RKO (cell line): Measurements from ENCODE around the gene C2orf68.
A peak's percentile ranks its signal among the peaks of the same experiment; 100 is the strongest.
"Not testable (repeated sequence)": the region's sequence is repeated elsewhere in the genome, so short reads cannot be mapped to it uniquely, and the experiment has no call there.

ENCODE experiments used
- DNase-seq: peaks from one replicate; pipeline ENCODE4 v3.0.0-alpha.2; 2016; ENCODE audit warnings: low spot score

Gene C2orf68

GRCh38 chr2:85579266-85579935, 32.5 kb downstream of the C2orf68 start:
- no peak for DNase-seq

- DNase-seq, result no peak
Observed at GRCh38 chr2:85578243-85579180, 33.4 kb downstream of the C2orf68 start.

GRCh38 chr2:85577386-85578242, 34.3 kb downstream of the C2orf68 start, which contains the start of gene VAMP8:
Gene VAMP8 (plus strand): TSS chr2:85577586. CDS start chr2:85577647, 61 bp downstream.
- no peak for DNase-seq

GRCh38 chr2:85577063-85577385, 34.8 kb downstream of the C2orf68 start:
- DNase-seq, result no peak

- DNase-seq, result no peak
Observed at GRCh38 chr2:85575739-85576138, 36.1 kb downstream of the C2orf68 start.

GRCh38 chr2:85566265-85566664, 45.6 kb downstream of the C2orf68 start:
- no peak for DNase-seq

GRCh38 chr2:85564144-85564563, 47.7 kb downstream of the C2orf68 start:
- no peak for DNase-seq

GRCh38 chr2:85561280-85562212, 50.3 kb downstream of the C2orf68 start, which contains the start of gene GGCX:
Gene GGCX (minus strand): TSS chr2:85561493. CDS start chr2:85561428, 65 bp downstream.
- DNase-seq, result peak; percentile 96

GRCh38 chr2:85560812-85561279, 51.0 kb downstream of the C2orf68 start:
- DNase-seq, result no peak

GRCh38 chr2:85560403-85560726, 51.5 kb downstream of the C2orf68 start:
- DNase-seq, result not testable (repeated sequence)

- DNase-seq, result no peak
Observed at GRCh38 chr2:85558160-85558559, 53.7 kb downstream of the C2orf68 start.

- no peak for DNase-seq
Observed at GRCh38 chr2:85557130-85557529, 54.7 kb downstream of the C2orf68 start.
